Activated CD4-positive, alpha-beta T cell treated with anti-CD3 and anti-CD28 coated beads, Interleukin-2, amount 10 ng/mL, durations not matched to agents 7 days and 5 days (primary cell): ENCODE data around the gene BTBD9. TPM values are rescaled to one million over a fixed set of nuclear protein-coding genes. Genes with fewer than 3 reads are reported as not detected.

Source experiments
- CTCF ChIA-PET: fragments of 350-600 bp; sonication (Branson Sonifier 250); formaldehyde crosslinking; loops from one replicate; lab custom pipeline; 2021; ENCODE audit warnings: antibody characterized with exemption; lab: Charles Lee
- POLR2A ChIA-PET: fragments of 350-600 bp; sonication (Branson Sonifier 250); formaldehyde crosslinking; loops from one replicate; lab custom pipeline; 2021; ENCODE audit warnings: antibody characterized with exemption; lab: Charles Lee
- DNase-seq: peaks from one replicate; pipeline ENCODE4 v3.0.0-alpha.2; 2020
- H3K27ac Mint-ChIP-seq: one replicate; pipeline ENCODE4 v1.8.0; 2021; ENCODE audit warnings: mild to moderate bottlenecking, moderate library complexity, mixed read lengths
- H3K27me3 Mint-ChIP-seq: one replicate; pipeline ENCODE4 v1.8.0; 2021; ENCODE audit warnings: mixed read lengths
- H3K36me3 Mint-ChIP-seq: one replicate; pipeline ENCODE4 v1.8.0; 2021; ENCODE audit warnings: low read depth, mixed read lengths
- H3K4me1 Mint-ChIP-seq: one replicate; pipeline ENCODE4 v1.8.0; 2021; ENCODE audit warnings: mixed read lengths
- H3K4me3 Mint-ChIP-seq: one replicate; pipeline ENCODE4 v1.8.0; 2021; ENCODE audit warnings: mild to moderate bottlenecking, moderate library complexity, mixed read lengths
- H3K9me3 Mint-ChIP-seq: one replicate; pipeline ENCODE4 v1.8.0; 2021; ENCODE audit warnings: mixed read lengths
- total RNA-seq, 2 experiments: library from RNA; stranded (reverse); gene quantifications; one replicate each; pipeline ENCODE4 v1.2.3, GENCODE V29; 2021

Gene BTBD9
- total RNA-seq, 2 experiments from 2014 or later = 12.0 to 12.6 TPM

DNA sequence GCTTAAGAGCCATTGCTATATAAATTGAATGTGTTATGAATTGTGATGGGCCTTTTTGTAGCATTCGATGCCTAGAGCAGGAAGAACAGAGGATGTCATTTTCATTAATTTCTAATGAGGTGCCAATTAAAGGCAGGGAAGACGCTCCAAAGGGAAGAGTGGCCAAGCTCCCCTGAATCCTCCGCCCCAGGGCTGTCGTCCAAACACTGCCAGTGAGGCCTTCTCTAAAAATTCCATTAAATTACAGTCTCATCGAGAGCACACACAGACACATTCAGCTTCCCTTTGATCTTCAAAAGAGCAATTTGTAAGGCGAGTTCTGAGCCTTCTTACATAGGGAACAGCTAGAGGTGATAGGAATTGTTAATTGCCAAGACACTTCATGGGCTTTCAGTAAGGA lies 520.2 kb downstream of the BTBD9 start:
- Mint-ChIP-seq H3K4me1 (no peaks in the 10 kb centered on the region), H3K27ac (no peak overlapping the region), H3K9me3 (no peaks in the 10 kb centered on the region), H3K36me3 (peaks cover 29% of the 10 kb centered on the region), H3K4me3 (no peak overlapping the region), H3K27me3 (no peaks in the 10 kb centered on the region)
- no peak for DNase-seq
- ChIA-PET POLR2A (no interaction called here), CTCF (interaction anchor here (0.6 kb wide), 1 partner anchor 340 kb away, joined by 3 read pairs; no protein-coding TSS in a partner anchor)

DNA sequence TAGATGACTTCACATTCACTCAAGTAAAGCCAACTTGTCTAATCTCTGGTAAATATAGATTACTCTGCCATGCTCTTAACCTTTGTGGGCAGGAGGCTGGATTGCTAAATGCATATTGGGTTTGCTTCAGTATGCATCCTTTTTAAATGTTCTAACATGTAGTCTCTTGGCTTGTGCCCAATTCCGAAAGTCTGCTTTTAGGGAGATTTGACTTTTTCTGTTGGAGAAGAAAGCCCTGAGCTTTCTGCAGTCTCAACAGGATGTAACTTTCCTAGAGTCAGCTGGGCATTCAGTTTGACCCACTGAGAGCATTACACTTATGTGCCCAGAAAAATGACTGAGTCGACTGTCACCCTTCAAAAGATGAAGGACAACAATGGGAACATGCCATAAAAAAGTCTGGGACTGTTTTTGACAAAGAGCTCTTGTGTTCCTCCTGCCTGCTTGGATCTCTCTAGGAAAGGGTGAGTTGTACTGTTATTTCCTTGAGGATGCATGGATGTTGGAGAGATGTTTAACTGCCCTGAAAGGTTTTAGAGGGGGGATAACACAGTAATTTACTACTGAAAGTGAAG lies 520.9 kb downstream of the BTBD9 start:
- no peak for DNase-seq
- ChIA-PET POLR2A (no interaction called here), CTCF (interaction anchor here (0.6 kb wide), 1 partner anchor 341 kb away, joined by 3 read pairs; no protein-coding TSS in a partner anchor)
- Mint-ChIP-seq H3K27ac (no peak overlapping the region), H3K4me3 (no peak overlapping the region), H3K4me1 (no peaks in the 10 kb centered on the region), H3K27me3 (no peaks in the 10 kb centered on the region), H3K36me3 (peaks cover 29% of the 10 kb centered on the region), H3K9me3 (no peaks in the 10 kb centered on the region)

Other genes starting within 250 kb of the BTBD9 start
- gene GLO1, start 63.2 kb upstream of the BTBD9 start, total RNA-seq = 10 to 100 TPM; 77.1 to 85.6 TPM
- under 1 TPM; 0.07 to 0.10 TPM for gene DNAH8, start 75.4 kb upstream of the BTBD9 start, total RNA-seq